Endometrial microvascular endothelial cells (primary cell): ENCODE measurements around the gene GPATCH8. TPM values are rescaled to one million over a fixed set of nuclear protein-coding genes. Genes with fewer than 3 reads are reported as not detected.
"Not testable (repeated sequence)": the region's sequence is repeated elsewhere in the genome, so short reads cannot be mapped to it uniquely, and the experiment has no call there.

ENCODE experiments used
- in situ Hi-C: cut with HindIII; loops from 2 replicates; pipeline ENCODE4 v1.10.0; 2017; ENCODE audit warnings: low sequenced_read_pairs, low pct_unique_long_range_greater_than_20kb; ENCODE audit errors: inconsistent ontology term
- total RNA-seq: library from RNA; depleted of rRNA; stranded (reverse); fragments of >200 nt; gene quantifications from one replicate; pipeline ENCODE4 v1.2.3, GENCODE V29; 2015; ENCODE audit errors: inconsistent ontology term

Gene GPATCH8
- total RNA-seq, 1 donor from 2014 or later, result 14.2 TPM

GRCh38 chr17:44384281-44384822, 118.9 kb downstream of the GPATCH8 start:
- in situ Hi-C loops, result no loop called here

- in situ Hi-C loops, result no loop called here
Observed at GRCh38 chr17:44383861-44384260, 119.3 kb downstream of the GPATCH8 start.

GRCh38 chr17:44383363-44383762, 119.8 kb downstream of the GPATCH8 start:
- in situ Hi-C loops, result no loop called here

GRCh38 chr17:44382917-44383316, 120.3 kb downstream of the GPATCH8 start:
- in situ Hi-C loops, result no loop called here

- in situ Hi-C loops, result no loop called here
Observed at GRCh38 chr17:44381810-44382305, 121.3 kb downstream of the GPATCH8 start.

GRCh38 chr17:44380767-44381166, 122.4 kb downstream of the GPATCH8 start:
- in situ Hi-C loops, result no loop called here

- in situ Hi-C loops, result no loop called here
Observed at GRCh38 chr17:44379887-44380286, 123.3 kb downstream of the GPATCH8 start.

GRCh38 chr17:44378171-44378705, 125.0 kb downstream of the GPATCH8 start:
- in situ Hi-C loops, result no loop called here

GRCh38 chr17:44376779-44377178, 126.4 kb downstream of the GPATCH8 start:
- in situ Hi-C loops, result no loop called here

GRCh38 chr17:44376124-44376523, 127.1 kb downstream of the GPATCH8 start:
- in situ Hi-C loops, result no loop called here

- in situ Hi-C loops, result no loop called here
Observed at GRCh38 chr17:44375196-44376017, 127.8 kb downstream of the GPATCH8 start.

- in situ Hi-C loops, result no loop called here
Observed at GRCh38 chr17:44374306-44375195, 128.7 kb downstream of the GPATCH8 start.

- in situ Hi-C loops, result no loop called here
Observed at GRCh38 chr17:44372036-44372435, 131.2 kb downstream of the GPATCH8 start.

- in situ Hi-C loops, result not testable (repeated sequence)
Observed at GRCh38 chr17:44369414-44370023, 133.7 kb downstream of the GPATCH8 start.

- in situ Hi-C loops, result not testable (repeated sequence)
Observed at GRCh38 chr17:44368391-44369243, 134.6 kb downstream of the GPATCH8 start.

GRCh38 chr17:44367231-44367979, 135.8 kb downstream of the GPATCH8 start:
- in situ Hi-C loops, result no loop called here

- in situ Hi-C loops, result not testable (repeated sequence)
Observed at GRCh38 chr17:44365051-44365450, 138.2 kb downstream of the GPATCH8 start.
